ENCODE data around the gene TMEM145.
A peak's percentile ranks its signal among the peaks of the same experiment; 100 is the strongest.

- TF ChIP-seq ZBTB40 (IDR thresholded peaks at IDR 0.05; ENCODE audit: borderline replicate concordance): no peak
- no peak for TF ChIP-seq REST (IDR thresholded peaks at IDR 0.05; ENCODE audit: low read depth, low read length)
- no peak for TF ChIP-seq FOXM1 (IDR thresholded peaks at IDR 0.05; ENCODE audit: low read depth, low read length)
- TF ChIP-seq POLR2A (IDR thresholded peaks at IDR 0.05; ENCODE audit: low read depth, low read length): no peak
- no peak for TF ChIP-seq NFIC (IDR thresholded peaks at IDR 0.05; ENCODE audit: low read depth, low read length)
- no peak for TF ChIP-seq ZNF217 (IDR thresholded peaks at IDR 0.05)
- TF ChIP-seq CTCF (IDR thresholded peaks at IDR 0.05 in 2 of 3, conservative IDR thresholded peaks at IDR 0.05 in 1 of 3; ENCODE audit: control insufficient read depth in 2 of 3, extremely low read depth in 1 of 3, insufficient read depth in 1 of 3, low read depth in 3 of 3, low read length in 3 of 3): no peak
- no peak for TF ChIP-seq HDAC6 (IDR thresholded peaks at IDR 0.05; ENCODE audit: unreplicated experiment)
- TF ChIP-seq ATF7 (IDR thresholded peaks at IDR 0.05; ENCODE audit: low read depth): no peak
- no peak for TF ChIP-seq EZH2 (IDR thresholded peaks at IDR 0.05; ENCODE audit: borderline replicate concordance, control insufficient read depth, low read depth, low read length)
- no peak for TF ChIP-seq GABPA (IDR thresholded peaks at IDR 0.05; ENCODE audit: low read depth)
- TF ChIP-seq BHLHE40 (IDR thresholded peaks at IDR 0.05; ENCODE audit: borderline replicate concordance in 1 of 2, low read depth in 2 of 2, low read length in 1 of 2): 0 out of 4 replicates have a peak, but pooled peaks of 1 of the 2 experiments have one; percentile 12
Observed at GRCh38 chr19:42352301-42353259, 39.5 kb downstream of the TMEM145 start.

Measured in GM12878 (cell line).